Measurements from ENCODE around the gene B4GALT2.
A peak's percentile ranks its signal among the peaks of the same experiment; 100 is the strongest.

The B4GALT2 gene

GRCh38 chr1:43969746-43970466 lies 9.1 kb upstream of the B4GALT2 start, which contains the start of gene DPH2:
TSS of gene DPH2 (plus strand) at chr1:43970010. CDS start at chr1:43970176, 166 bp downstream.
- DNase-seq (ENCODE audit: low read depth in 2 of 2), result peak; percentile 92 to 97

DNA sequence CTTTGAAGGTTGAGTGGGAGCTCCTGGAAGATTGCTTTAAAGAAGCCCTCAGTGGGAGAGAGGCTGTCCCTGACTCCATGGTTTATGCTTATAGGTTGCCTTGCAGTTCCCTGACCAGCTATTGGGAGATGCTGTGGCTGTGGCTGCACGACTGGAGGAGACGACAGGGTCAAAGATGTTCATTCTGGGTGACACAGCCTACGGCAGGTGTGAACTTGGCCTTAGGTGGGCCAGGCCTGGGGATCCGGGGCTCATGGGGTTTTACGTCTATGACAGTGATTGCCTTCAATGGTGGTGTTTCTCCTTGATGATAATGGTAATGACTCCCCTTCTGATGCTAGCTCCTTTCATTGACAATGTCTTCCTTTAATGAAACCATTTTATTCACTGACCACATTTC lies 8.5 kb upstream of the B4GALT2 start:
- DNase-seq (ENCODE audit: low read depth in 2 of 2), result no peak

DNA sequence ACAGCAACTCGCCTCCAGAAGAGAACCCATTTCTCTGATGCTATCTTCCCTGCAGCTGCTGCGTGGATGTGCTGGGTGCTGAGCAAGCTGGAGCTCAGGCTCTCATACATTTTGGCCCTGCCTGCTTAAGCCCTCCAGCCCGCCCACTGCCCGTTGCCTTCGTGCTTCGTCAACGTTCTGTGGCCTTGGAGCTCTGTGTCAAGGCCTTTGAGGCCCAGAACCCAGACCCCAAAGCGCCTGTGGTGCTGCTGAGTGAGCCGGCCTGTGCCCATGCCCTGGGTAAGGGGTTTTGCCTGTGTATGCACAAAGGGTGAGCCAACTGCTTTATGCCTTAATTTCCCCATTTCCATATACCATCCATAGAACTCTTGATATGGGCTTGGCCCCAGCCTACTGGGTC lies 8.1 kb upstream of the B4GALT2 start:
- DNase-seq (ENCODE audit: low read depth in 2 of 2), result no peak

GRCh38 chr1:43971336-43971980 lies 7.6 kb upstream of the B4GALT2 start:
- DNase-seq (ENCODE audit: low read depth in 2 of 2), result no peak

- DNase-seq (ENCODE audit: low read depth in 2 of 2), result no peak
Observed at GRCh38 chr1:43973981-43974442, 5.0 kb upstream of the B4GALT2 start.

DNA sequence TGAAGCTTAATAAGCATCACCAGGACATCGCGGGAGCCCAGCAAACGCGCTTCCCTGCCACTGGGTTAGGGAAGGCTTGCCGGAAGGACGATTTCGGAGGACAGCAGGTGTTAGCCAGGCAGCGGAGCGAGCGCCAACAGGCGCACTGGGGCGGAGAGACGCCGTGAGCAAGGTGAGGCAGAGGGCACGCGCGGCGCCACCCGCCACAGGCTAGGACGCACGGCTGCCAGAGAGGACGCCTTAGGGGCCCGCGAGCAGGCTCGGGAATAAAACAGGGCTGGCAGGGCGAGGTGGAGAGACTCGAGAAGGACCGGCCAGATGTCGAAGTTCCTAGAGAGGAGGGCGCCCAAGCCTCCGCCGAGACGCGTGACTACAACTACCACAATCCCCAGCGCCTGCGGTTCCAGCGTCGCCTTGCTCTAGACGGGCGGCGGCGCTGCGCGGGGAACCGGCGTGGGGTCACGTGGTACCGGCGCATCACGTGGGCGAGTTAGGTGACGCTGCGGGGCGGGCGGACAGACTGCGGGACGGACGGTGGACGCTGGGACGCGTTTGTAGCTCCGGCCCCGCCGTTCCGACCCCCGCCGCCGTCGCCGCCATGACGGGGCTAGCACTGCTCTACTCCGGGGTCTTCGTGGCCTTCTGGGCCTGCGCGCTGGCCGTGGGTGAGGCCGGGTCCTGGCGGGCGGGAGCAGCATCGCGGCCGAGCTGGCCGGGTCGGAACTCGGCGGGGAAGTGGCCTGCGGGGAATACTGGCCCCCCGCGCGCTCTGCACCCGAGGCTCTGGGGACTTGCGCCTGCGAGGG lies 4.4 kb upstream of the B4GALT2 start, which contains the start of gene ATP6V0B:
ATP6V0B (plus strand) TSS at position 518 of the 806 bp plus-strand sequence; CDS start at position 599, 81 bp downstream.
- DNase-seq (ENCODE audit: low read depth in 2 of 2), result peak; percentile 95

DNA sequence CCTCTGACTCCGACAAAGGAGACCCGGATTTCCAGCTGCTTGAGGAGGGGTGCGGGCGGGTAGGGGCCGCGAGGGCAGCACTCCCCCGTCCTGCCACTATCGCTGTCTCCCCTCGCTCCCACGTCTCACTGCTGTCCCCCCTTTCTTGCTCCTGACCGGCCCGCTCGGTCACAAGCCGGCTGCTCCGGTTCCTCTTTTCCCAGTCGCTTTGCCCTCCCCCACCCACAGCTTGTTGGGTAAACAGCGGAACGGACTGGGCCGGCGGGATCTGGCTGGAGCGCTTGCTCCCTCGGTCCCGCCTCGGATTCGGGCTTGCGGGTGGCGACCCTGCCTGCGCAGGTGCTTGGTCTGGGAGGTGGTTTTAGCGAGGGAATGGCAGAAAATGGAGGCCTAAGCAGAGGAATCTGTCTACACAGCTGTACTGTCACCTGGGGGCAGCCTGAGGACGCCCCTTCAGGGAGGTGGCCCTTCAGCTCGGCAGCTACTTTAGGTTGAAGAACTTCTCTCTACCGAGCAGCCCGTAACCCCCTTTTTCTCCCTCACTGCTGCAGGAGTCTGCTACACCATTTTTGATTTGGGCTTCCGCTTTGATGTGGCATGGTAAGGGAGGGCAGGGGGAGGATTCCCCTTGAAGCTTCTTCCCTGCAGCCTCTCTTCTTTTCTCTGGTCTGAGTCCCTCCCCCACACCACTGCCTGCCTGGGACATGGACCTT lies 3.6 kb upstream of the B4GALT2 start:
- DNase-seq (ENCODE audit: low read depth in 2 of 2), result no peak

DNA sequence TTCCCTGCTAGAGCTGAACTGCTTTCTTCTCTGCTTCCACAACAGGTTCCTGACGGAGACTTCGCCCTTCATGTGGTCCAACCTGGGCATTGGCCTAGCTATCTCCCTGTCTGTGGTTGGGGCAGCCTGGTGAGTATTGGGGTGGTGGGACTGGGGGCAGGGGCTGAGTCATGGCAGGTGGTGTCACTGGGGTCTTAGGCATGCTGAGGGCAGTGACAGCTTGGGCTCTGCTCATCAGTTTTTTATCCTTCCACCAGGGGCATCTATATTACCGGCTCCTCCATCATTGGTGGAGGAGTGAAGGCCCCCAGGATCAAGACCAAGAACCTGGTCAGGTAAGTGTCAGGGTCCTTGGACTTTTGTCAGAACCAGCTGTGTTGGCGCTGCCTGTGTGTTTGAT lies 3.0 kb upstream of the B4GALT2 start:
- no peak for DNase-seq (ENCODE audit: low read depth in 2 of 2)

DNA sequence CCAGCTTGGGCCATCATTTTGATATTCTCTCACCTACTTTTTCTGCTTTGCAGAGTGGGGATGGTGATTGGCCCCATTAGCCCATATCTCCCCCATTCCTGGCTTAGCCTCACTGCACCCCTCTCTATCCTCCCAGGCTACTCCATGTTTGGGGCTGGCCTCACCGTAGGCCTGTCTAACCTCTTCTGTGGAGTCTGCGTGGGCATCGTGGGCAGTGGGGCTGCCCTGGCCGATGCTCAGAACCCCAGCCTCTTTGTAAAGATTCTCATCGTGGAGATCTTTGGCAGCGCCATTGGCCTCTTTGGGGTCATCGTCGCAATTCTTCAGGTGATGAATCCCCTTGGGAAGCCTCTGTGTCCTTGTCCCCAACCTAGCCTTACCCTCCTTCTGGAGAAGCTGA lies 2.1 kb upstream of the B4GALT2 start:
- DNase-seq (ENCODE audit: low read depth in 2 of 2), result no peak

DNA sequence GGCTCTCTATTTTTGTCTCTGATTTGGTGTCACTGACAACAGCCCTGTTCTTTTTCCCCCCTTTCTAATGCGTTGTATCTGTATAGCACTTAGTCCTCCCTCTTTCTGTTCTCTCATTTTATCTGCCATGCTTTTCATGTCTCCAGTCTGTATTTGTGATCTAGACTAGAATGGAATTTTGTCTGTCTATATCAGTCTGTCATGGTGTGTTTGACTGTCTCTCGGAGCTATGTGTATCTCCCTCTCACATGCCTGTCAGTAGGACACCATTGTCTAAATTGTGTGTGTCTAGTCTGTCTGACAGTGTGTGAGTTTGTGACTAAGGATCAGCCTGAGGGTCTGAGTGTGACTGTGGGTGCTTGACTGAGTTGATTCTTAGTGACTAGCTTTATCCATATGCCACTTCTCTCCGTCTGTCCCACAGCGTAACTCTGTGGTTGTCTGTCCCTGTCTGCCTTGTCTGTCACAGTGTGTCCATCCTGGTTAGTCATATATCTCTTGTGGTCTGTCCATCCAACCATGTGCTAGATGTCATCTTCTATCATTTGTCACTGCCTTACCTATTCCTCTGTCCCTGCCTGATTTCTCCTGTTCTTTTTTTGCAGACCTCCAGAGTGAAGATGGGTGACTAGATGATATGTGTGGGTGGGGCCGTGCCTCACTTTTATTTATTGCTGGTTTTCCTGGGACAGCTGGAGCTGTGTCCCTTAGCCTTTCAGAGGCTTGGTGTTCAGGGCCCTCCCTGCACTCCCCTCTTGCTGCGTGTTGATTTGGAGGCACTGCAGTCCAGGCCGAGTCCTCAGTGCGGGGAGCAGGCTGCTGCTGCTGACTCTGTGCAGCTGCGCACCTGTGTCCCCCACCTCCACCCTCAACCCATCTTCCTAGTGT lies 1.4 kb upstream of the B4GALT2 start:
- no peak for DNase-seq (ENCODE audit: low read depth in 2 of 2)

GRCh38 chr1:43978264-43978550 lies 803 bp upstream of the B4GALT2 start:
- no peak for DNase-seq (ENCODE audit: low read depth in 2 of 2)

- DNase-seq (ENCODE audit: low read depth in 2 of 2), result no peak
Observed at GRCh38 chr1:43979261-43979527, 184 bp downstream of the B4GALT2 start.

DNA sequence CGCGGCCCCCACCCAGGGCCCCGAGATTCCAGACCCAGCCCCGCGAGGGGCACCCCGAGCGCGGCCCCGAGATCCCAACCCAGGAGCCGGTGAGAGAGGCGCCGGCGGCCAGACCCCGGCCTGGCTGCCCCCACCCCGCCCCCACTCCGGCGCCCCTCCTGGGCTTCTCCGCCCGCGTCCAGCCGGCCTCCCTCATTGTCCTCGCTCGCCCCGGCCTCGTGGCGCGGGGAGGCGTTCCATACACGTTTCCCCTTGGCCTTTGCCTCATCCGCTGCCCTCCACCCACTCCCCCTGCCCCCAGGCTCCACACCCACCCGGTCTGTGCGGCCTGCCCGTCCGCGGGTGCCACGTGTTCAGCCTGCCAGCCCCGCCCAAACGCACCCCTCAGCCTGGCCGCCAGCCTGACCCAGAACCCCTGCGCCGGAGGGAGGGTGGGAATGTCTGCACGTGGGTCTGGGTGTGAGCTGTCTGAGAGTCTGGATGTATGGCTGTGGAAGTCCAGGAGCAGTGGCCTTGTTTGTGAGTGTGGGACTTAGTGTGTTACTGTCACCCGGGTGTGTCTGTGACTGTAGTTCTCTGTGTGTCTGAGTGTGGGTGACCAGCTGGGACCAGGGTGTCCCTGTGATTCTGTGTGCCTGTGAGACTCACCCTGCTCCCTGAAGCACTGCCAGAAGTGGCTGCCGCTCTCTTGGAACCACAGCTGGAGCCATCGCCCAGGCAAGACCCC lies 681 bp downstream of the B4GALT2 start:
- DNase-seq (ENCODE audit: low read depth in 2 of 2), result peak in 1 of 2 donors; percentile 19

DNA sequence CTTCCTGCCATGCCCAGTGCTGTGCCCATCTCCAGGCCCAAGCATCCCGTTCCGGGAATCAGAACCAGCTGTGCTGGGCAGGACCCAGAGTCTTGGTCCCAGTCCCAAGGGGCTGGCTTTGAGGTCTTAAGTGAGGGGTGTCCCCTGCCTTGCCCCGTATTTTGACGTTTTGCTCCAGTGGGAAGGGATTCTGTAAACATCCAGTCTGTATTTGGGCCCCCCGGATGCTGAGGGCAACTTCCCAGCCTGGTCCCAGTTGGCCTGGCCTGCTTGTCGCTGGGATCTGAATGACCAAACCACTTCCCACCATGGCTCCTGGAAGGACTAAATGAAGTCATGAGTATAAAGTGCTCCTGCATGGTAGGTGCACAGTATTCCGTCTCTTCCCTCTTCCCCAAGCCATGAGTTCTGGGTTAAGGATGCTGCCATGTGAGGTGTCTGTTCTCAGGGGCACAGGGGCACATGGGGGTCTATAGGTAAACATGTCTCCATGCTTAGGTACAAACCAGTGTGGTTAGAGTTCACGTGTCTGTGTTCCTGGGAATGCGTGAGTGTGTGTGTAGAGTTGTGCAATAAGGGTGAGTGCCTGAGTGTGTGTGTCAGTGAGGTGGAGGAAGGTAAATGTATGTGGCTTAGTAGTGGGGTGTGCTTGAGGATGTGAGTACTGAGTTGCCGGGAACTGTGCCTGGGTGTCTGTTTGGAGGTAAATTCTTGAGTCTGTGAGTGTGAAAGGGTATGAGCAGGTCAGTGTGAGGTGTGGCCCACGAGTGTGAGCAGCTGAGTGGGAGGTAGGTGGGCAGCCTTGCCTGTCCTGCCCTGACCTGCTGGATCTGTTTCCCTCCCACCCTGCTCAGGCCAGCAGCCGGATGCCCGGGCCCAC lies 1.5 kb downstream of the B4GALT2 start:
- no peak for DNase-seq (ENCODE audit: low read depth in 2 of 2)

DNA sequence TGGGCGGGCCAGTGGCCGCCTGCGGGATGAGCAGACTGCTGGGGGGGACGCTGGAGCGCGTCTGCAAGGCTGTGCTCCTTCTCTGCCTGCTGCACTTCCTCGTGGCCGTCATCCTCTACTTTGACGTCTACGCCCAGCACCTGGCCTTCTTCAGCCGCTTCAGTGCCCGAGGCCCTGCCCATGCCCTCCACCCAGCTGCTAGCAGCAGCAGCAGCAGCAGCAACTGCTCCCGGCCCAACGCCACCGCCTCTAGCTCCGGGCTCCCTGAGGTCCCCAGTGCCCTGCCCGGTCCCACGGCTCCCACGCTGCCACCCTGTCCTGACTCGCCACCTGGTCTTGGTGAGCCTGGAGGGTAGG lies 2.1 kb downstream of the B4GALT2 start:
- no peak for DNase-seq (ENCODE audit: low read depth in 2 of 2)

- no peak for DNase-seq (ENCODE audit: low read depth in 2 of 2)
Observed at GRCh38 chr1:43981636-43982035, 2.6 kb downstream of the B4GALT2 start.

GRCh38 chr1:43982241-43982640 lies 3.2 kb downstream of the B4GALT2 start:
- no peak for DNase-seq (ENCODE audit: low read depth in 2 of 2)

DNA sequence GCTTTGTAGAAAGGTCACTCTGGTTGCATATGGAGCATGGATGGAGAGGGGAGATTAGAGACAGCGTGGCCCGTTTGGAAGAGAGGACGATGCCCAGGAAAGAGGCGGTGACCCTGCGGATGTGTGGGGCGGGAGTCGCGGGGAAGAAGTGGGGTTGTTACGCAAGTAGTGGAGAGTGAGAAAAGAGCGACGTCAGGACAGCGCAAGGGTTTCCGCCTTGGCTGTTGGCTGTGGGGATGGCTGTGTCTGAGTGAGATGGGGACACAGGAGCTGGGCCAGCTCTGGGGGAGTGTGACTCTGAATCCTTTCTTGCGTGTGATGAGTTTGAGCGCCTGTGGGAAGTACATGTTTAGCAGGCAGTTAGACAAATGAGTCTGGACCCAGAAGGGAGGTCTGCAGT lies 3.8 kb downstream of the B4GALT2 start:
- DNase-seq (ENCODE audit: low read depth in 2 of 2), result no peak

- no peak for DNase-seq (ENCODE audit: low read depth in 2 of 2)
Observed at GRCh38 chr1:43983253-43983899, 4.4 kb downstream of the B4GALT2 start.
